Motor neuron (in vitro differentiated cells): ENCODE data around the gene PTPRH. TPM values are rescaled to one million over a fixed set of nuclear protein-coding genes. Genes with fewer than 3 reads are reported as not detected.

Experiments
- ATAC-seq, 8 experiments: fragments of 200-7000 bp; cut with Tn5 transposase; replicated peaks in 6 of 8; 2 replicates each; pipeline ENCODE4 v1.8.0; 2021; ENCODE audit warnings: mild to moderate bottlenecking in 8 of 8, moderate library complexity in 8 of 8
- H3K27ac ChIP-seq, 2 donors: fragments of 250-450 bp; sonication (Bioruptor Pico); 2 replicates each; pipeline ENCODE4 v1.9.0; 2021; ENCODE audit warnings: antibody characterized with exemption in 2 of 2, mild to moderate bottlenecking in 2 of 2, moderate library complexity in 1 of 2
- H3K4me1 ChIP-seq, 2 donors: fragments of 250-450 bp; sonication (Bioruptor Pico); replicated peaks in 1 of 2; 2 replicates each; pipeline ENCODE4 v1.6.1; 2021; ENCODE audit warnings: antibody characterized with exemption in 2 of 2, mild to moderate bottlenecking in 2 of 2, moderate library complexity in 1 of 2
- H3K4me3 ChIP-seq, 5 donors: fragments of 250-450 bp; sonication (Bioruptor Pico); 2 replicates each; pipeline ENCODE4 v1.9.0; 2021; ENCODE audit warnings: antibody characterized with exemption in 5 of 5, mild to moderate bottlenecking in 5 of 5, moderate library complexity in 4 of 5
- WGBS, 10 experiments: fragments of 450-650 bp; shearing (Covaris generic); methylation state at CpG; one replicate each; pipeline ENCODE4 v1.0.0; 2022; 5-methylcytosine and 5-hydroxymethylcytosine counted together
- in situ Hi-C, 9 experiments: fragments of 400-800 bp; cut with MboI; loops; one replicate each; pipeline ENCODE4 v1.15.0; 2021; ENCODE audit warnings: low sequenced_read_pairs in 9 of 9, low pct_unique_long_range_greater_than_20kb in 2 of 9; ENCODE audit not compliant: unreplicated experiment in 9 of 9
- total RNA-seq, 8 experiments: library from RNA; unstranded; fragments of 300-600 nt; gene quantifications; 2 replicates each; pipeline versions ENCODE4 v1.2.3 to v1.2.4, GENCODE V29; 2022

Gene PTPRH
- total RNA-seq, 8 experiments from 2014 or later: 4.0 to 59.0 (median 18.1) TPM

- in situ Hi-C loops: no loop called here
- no peak overlapping the region for H3K27ac ChIP-seq
- H3K4me1 ChIP-seq: peaks cover 0 to 3% of the 10 kb centered on the region in 2 donors
- H3K4me3 ChIP-seq: no peak overlapping the region
- no peak for ATAC-seq
- 52 to 100% (median 71%) methylated on average over 1 to 11 of the region's 12 CpGs; no CpG with 5 or more reads in 1 of the 10 experiments for WGBS, 10 experiments
These were observed 55.5 kb downstream of the PTPRH start for GRCh38 chr19:55153652-55154264.

GRCh38 chr19:55152017-55152416 lies 57.3 kb downstream of the PTPRH start:
- no peak for ATAC-seq
- Histone ChIP-seq H3K4me3 (no peak overlapping the region), H3K27ac (no peak overlapping the region), H3K4me1 (peaks cover 0 to 5% of the 10 kb centered on the region in 2 donors)
- in situ Hi-C loops: no loop called here

GRCh38 chr19:55149078-55150003 lies 60.0 kb downstream of the PTPRH start, which contains the start of gene TNNT1:
Gene TNNT1, minus strand, starts transcription at chr19:55149206. Its CDS starts 2,049 bp downstream, at chr19:55147157.
- in situ Hi-C loops: loop anchor here in 6 of 9 experiments (25.0 kb wide), 4 partner anchors 263 to 488 kb away; partner anchors contain the start of genes UBE2S (in 5 of the 6), CCDC106 (in 3 of the 6), ZNF580 (in 3 of the 6) and ZNF581 (in 3 of the 6)
- ATAC-seq: peak; percentile 7 to 71 (median 44)
- Histone ChIP-seq H3K4me1 (peaks cover 3 to 8% of the 10 kb centered on the region in 2 donors), H3K27ac (no peak within 1 kb of the TSS), H3K4me3 (no peak within 1 kb of the TSS)
- WGBS, 10 experiments: 11 to 60% (median 28%) methylated on average over 1 to 3 of the region's 18 CpGs; no CpG with 5 or more reads in 5 of the 10 experiments

- in situ Hi-C loops: loop anchor here in 6 of 9 experiments (25.0 kb wide), 4 partner anchors 265 to 490 kb away; partner anchors contain the start of genes UBE2S (in 5 of the 6), CCDC106 (in 3 of the 6), ZNF580 (in 3 of the 6) and ZNF581 (in 3 of the 6)
- Histone ChIP-seq H3K27ac (no peak overlapping the region), H3K4me3 (no peak overlapping the region), H3K4me1 (peaks cover 3 to 8% of the 10 kb centered on the region in 2 donors)
- ATAC-seq: peak in 2 of 8 experiments; percentile 1
- 0% methylated on average over 1 of the region's 9 CpGs; no CpG with 5 or more reads in 9 of the 10 experiments for WGBS, 10 experiments
These were observed 61.6 kb downstream of the PTPRH start for GRCh38 chr19:55147545-55148251.

GRCh38 chr19:55146705-55147273 lies 62.5 kb downstream of the PTPRH start:
- ATAC-seq: peak; percentile 34 to 92 (median 83)
- H3K4me1 ChIP-seq: peaks cover 3 to 8% of the 10 kb centered on the region in 2 donors
- H3K27ac ChIP-seq: no peak overlapping the region
- peak overlapping the region in 3 of 5 donors; percentile 5 to 23 (median 20) for H3K4me3 ChIP-seq
- WGBS, 10 experiments: no CpG with 5 or more reads among the region's 27 CpGs
- in situ Hi-C loops: loop anchor here in 6 of 9 experiments (25.0 kb wide), 4 partner anchors 266 to 491 kb away; partner anchors contain the start of genes UBE2S (in 5 of the 6), CCDC106 (in 3 of the 6), ZNF580 (in 3 of the 6) and ZNF581 (in 3 of the 6)

- H3K4me1 ChIP-seq: peaks cover 3 to 8% of the 10 kb centered on the region in 2 donors
- H3K4me3 ChIP-seq: peak overlapping the region in 3 of 5 donors; percentile 5 to 23 (median 20)
- peak in 5 of 8 experiments; percentile 3 to 40 (median 35) for ATAC-seq
- H3K27ac ChIP-seq: no peak overlapping the region
- WGBS, 10 experiments: 0 to 24% methylated on average over 2 to 3 of the region's 41 CpGs; no CpG with 5 or more reads in 8 of the 10 experiments
- in situ Hi-C loops: loop anchor here in 6 of 9 experiments (25.0 kb wide), 4 partner anchors 266 to 491 kb away; partner anchors contain the start of genes UBE2S (in 5 of the 6), CCDC106 (in 3 of the 6), ZNF580 (in 3 of the 6) and ZNF581 (in 3 of the 6)
These were observed 63.1 kb downstream of the PTPRH start for GRCh38 chr19:55146078-55146704.

GRCh38 chr19:55145232-55145631 lies 64.1 kb downstream of the PTPRH start:
- Histone ChIP-seq H3K4me3 (no peak overlapping the region), H3K27ac (no peak overlapping the region), H3K4me1 (peaks cover 3 to 8% of the 10 kb centered on the region in 2 donors)
- 60% methylated on average over 1 of the region's 3 CpGs; no CpG with 5 or more reads in 9 of the 10 experiments for WGBS, 10 experiments
- in situ Hi-C loops: loop anchor here in 6 of 9 experiments (25.0 kb wide), 4 partner anchors 267 to 492 kb away; partner anchors contain the start of genes UBE2S (in 5 of the 6), CCDC106 (in 3 of the 6), ZNF580 (in 3 of the 6) and ZNF581 (in 3 of the 6)
- no peak for ATAC-seq

GRCh38 chr19:55141696-55142095 lies 67.6 kb downstream of the PTPRH start:
- Histone ChIP-seq H3K27ac (no peak overlapping the region), H3K4me3 (peak overlapping the region in 1 of 5 donors; percentile 22), H3K4me1 (no peaks in the 10 kb centered on the region)
- ATAC-seq: no peak
- in situ Hi-C loops: loop anchor here in 6 of 9 experiments (25.0 kb wide), 4 partner anchors 271 to 496 kb away; partner anchors contain the start of genes UBE2S (in 5 of the 6), CCDC106 (in 3 of the 6), ZNF580 (in 3 of the 6) and ZNF581 (in 3 of the 6)
- 0 to 33% (median 14%) methylated on average over 1 to 15 of the region's 21 CpGs; no CpG with 5 or more reads in 5 of the 10 experiments for WGBS, 10 experiments

GRCh38 chr19:55137915-55138314 lies 71.4 kb downstream of the PTPRH start:
- ATAC-seq: no peak
- H3K4me3 ChIP-seq: no peak overlapping the region
- H3K27ac ChIP-seq: no peak overlapping the region
- 80 to 100% (median 100%) methylated on average over 1 of the region's 9 CpGs; no CpG with 5 or more reads in 7 of the 10 experiments for WGBS, 10 experiments
- H3K4me1 ChIP-seq: peaks cover 8 to 10% of the 10 kb centered on the region in 2 donors
- in situ Hi-C loops: loop anchor here in 6 of 9 experiments (25.0 kb wide), 4 partner anchors 274 to 499 kb away; partner anchors contain the start of genes UBE2S (in 5 of the 6), CCDC106 (in 3 of the 6), ZNF580 (in 3 of the 6) and ZNF581 (in 3 of the 6)

GRCh38 chr19:55136399-55137102 lies 72.8 kb downstream of the PTPRH start:
- no peak for ATAC-seq
- WGBS, 10 experiments: 0 to 95% (median 85%) methylated on average over 1 to 8 of the region's 17 CpGs; no CpG with 5 or more reads in 3 of the 10 experiments
- no peak overlapping the region for H3K4me3 ChIP-seq
- no peak overlapping the region for H3K27ac ChIP-seq
- in situ Hi-C loops: loop anchor here in 6 of 9 experiments (25.0 kb wide), 4 partner anchors 276 to 501 kb away; partner anchors contain the start of genes UBE2S (in 5 of the 6), CCDC106 (in 3 of the 6), ZNF580 (in 3 of the 6) and ZNF581 (in 3 of the 6)
- peaks cover 8 to 10% of the 10 kb centered on the region in 2 donors for H3K4me1 ChIP-seq
